MCF 10A (cell line): ENCODE data around the gene DYNAP. TPM values are rescaled to one million over a fixed set of nuclear protein-coding genes. Genes with fewer than 3 reads are reported as not detected.

Experiments used
- BruUV-seq: library from RNA; stranded (reverse); fragments of 400-500 nt; replicated peaks from 2 replicates; lab custom pipeline; 2021; lab: Mats Ljungman, UMichigan
- CTCF ChIA-PET: fragments of 300-600 bp; sonication (Branson Sonifier 250); formaldehyde crosslinking; extraction: SDS; loops from one replicate; lab custom pipeline; 2021; ENCODE audit warnings: antibody characterized with exemption, inconsistent platforms; lab: Yijun Ruan, JAX
- POLR2A ChIA-PET: fragments of 300-600, 350-650 bp; sonication (Branson Sonifier 250); formaldehyde crosslinking; extraction: SDS; loops from one replicate; lab custom pipeline; 2020; ENCODE audit warnings: antibody characterized with exemption, inconsistent platforms; lab: Yijun Ruan, JAX
- DNase-seq: peaks from one replicate; pipeline ENCODE4 v3.0.0-alpha.2; 2018; ENCODE audit not compliant: unreplicated experiment
- H3K27ac Mint-ChIP-seq: one replicate; pipeline ENCODE4 v1.8.0; 2022; ENCODE audit warnings: mild to moderate bottlenecking, low read depth, mixed read lengths; ENCODE audit not compliant: unreplicated experiment
- H3K27me3 Mint-ChIP-seq: one replicate; pipeline ENCODE4 v1.8.0; 2022; ENCODE audit warnings: mixed read lengths; ENCODE audit not compliant: insufficient read depth, unreplicated experiment
- H3K36me3 Mint-ChIP-seq: one replicate; pipeline ENCODE4 v1.8.0; 2022; ENCODE audit warnings: mild to moderate bottlenecking, moderate library complexity, mixed read lengths; ENCODE audit not compliant: insufficient read depth, unreplicated experiment
- H3K4me1 Mint-ChIP-seq: one replicate; pipeline ENCODE4 v1.8.0; 2022; ENCODE audit warnings: mixed read lengths; ENCODE audit not compliant: insufficient read depth, unreplicated experiment
- H3K4me3 Mint-ChIP-seq: one replicate; pipeline ENCODE4 v1.8.0; 2022; ENCODE audit warnings: mild to moderate bottlenecking, moderate library complexity, mixed read lengths; ENCODE audit not compliant: unreplicated experiment
- H3K9me3 Mint-ChIP-seq: one replicate; pipeline ENCODE4 v1.8.0; 2022; ENCODE audit warnings: mixed read lengths; ENCODE audit not compliant: unreplicated experiment
- intact Hi-C: fragments of 100-400 bp; cut with micrococcal nuclease; formaldehyde crosslinking; loops from 2 replicates; pipeline ENCODE4 v1.14.1; 2022
- total RNA-seq: library from RNA; stranded (reverse); gene quantifications from 2 replicates; pipeline ENCODE4 v1.2.3, GENCODE V29; 2022
- TF ChIP-seq, protein P1 (sequence below): fragments of 200-600 bp; IDR thresholded peaks from one replicate; pipeline ENCODE4 v1.8.0; 2022; ENCODE audit warnings: antibody characterized with exemption, mild to moderate bottlenecking; ENCODE audit not compliant: unreplicated experiment

Gene DYNAP
- total RNA-seq, 1 experiment from 2014 or later, result 0.86 TPM

DNA sequence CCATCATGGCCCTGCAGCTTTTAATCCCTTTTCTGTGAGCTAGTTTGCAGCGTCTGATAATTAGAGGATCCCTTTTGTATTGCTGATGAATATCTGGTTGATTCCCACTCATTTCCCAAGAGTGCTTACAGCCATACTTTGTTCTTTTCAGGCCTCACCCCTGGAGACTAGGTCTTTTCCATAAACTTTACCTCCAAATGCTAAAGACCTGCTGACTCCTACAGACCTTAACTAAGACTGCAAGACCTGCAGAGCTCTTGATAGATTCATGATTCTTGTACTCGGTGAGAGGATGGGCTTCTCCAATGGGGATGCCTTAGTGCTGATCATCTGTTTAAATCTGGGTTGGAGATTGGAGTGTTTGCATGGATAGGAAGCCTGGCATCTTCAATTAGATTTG is 33.1 kb upstream of the DYNAP start:
- DNase-seq, result no peak
- no peak overlapping the region for H3K27ac Mint-ChIP-seq
- POLR2A ChIA-PET, result no interaction called here
- H3K9me3 Mint-ChIP-seq, result no peaks in the 10 kb centered on the region
- no peaks in the 10 kb centered on the region for H3K4me1 Mint-ChIP-seq
- TF ChIP-seq, protein P1, sequence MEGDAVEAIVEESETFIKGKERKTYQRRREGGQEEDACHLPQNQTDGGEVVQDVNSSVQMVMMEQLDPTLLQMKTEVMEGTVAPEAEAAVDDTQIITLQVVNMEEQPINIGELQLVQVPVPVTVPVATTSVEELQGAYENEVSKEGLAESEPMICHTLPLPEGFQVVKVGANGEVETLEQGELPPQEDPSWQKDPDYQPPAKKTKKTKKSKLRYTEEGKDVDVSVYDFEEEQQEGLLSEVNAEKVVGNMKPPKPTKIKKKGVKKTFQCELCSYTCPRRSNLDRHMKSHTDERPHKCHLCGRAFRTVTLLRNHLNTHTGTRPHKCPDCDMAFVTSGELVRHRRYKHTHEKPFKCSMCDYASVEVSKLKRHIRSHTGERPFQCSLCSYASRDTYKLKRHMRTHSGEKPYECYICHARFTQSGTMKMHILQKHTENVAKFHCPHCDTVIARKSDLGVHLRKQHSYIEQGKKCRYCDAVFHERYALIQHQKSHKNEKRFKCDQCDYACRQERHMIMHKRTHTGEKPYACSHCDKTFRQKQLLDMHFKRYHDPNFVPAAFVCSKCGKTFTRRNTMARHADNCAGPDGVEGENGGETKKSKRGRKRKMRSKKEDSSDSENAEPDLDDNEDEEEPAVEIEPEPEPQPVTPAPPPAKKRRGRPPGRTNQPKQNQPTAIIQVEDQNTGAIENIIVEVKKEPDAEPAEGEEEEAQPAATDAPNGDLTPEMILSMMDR, result no peak
- H3K36me3 Mint-ChIP-seq, result no peaks in the 10 kb centered on the region
- CTCF ChIA-PET, result interaction anchor here (0.6 to 4.0 kb wide), 10 partner anchors 19 to 467 kb away, joined by 3 to 49 read pairs (median 6); no protein-coding TSS in a partner anchor
- no TSS peak for BruUV-seq
- intact Hi-C loops, result loop anchor here (2.0 kb wide), 2 partner anchors 113 to 425 kb away; no protein-coding TSS in a partner anchor
- no peak overlapping the region for H3K4me3 Mint-ChIP-seq
- H3K27me3 Mint-ChIP-seq, result no peaks in the 10 kb centered on the region

DNA sequence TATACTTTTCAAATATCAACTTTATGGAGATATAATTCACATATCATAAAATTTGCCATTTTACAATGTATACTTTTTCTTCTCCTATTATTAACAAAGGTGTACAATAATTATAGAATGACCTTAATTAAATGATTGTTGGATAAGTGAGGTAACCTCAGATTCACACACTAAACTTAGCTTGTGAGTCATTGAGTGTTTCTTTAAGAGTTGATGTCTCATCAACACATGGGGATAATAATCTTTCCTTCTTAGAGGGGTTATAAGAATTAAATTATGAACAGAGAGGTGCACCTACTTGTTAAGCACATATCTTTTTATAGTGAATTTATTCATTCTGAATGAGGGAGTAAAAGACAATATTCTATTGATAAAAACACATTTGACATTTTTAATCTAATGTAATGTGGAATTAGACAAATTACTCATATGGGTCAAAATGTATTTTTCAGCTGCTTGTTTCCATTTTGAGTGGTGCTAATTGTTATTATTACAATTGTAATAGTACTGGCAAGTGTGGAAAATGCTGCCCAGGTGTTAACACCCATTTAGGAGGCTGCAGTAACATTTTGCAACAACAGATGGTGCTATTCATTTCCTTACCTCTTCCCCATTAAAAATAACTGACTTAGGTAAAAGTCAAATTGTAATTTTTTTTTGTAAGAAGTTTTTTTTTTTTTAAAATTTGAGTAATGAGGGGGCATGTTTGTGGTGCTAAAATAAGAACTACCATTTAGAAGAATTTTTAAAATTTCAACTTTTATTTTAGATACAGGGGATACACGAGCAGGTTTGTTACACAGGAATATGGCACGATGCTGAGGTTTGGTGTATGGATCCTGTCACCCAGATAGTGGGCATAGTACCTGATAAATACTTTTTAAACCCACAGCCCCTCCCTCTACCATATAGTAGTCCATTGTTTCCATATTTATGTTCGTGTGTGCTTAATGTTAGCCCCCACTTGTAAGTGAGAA is 32.1 kb upstream of the DYNAP start:
- Mint-ChIP-seq H3K27ac (no peak overlapping the region), H3K36me3 (no peaks in the 10 kb centered on the region), H3K9me3 (no peaks in the 10 kb centered on the region), H3K4me3 (no peak overlapping the region), H3K4me1 (no peaks in the 10 kb centered on the region), H3K27me3 (no peaks in the 10 kb centered on the region)
- ChIA-PET CTCF (interaction anchor here (0.6 to 4.0 kb wide), 25 partner anchors 9 to 755 kb away, joined by 3 to 49 read pairs (median 4); no protein-coding TSS in a partner anchor), POLR2A (interaction anchor here (0.5 to 2.4 kb wide), 3 partner anchors 54 to 263 kb away, joined by 3 to 7 read pairs (median 3); no protein-coding TSS in a partner anchor)
- intact Hi-C loops, result loop anchor here (1.0 to 2.0 kb wide), 4 partner anchors 88 to 424 kb away; no protein-coding TSS in a partner anchor
- BruUV-seq, result no TSS peak
- TF ChIP-seq, protein P1, result peak; percentile 63
- DNase-seq, result peak; percentile 60

DNA sequence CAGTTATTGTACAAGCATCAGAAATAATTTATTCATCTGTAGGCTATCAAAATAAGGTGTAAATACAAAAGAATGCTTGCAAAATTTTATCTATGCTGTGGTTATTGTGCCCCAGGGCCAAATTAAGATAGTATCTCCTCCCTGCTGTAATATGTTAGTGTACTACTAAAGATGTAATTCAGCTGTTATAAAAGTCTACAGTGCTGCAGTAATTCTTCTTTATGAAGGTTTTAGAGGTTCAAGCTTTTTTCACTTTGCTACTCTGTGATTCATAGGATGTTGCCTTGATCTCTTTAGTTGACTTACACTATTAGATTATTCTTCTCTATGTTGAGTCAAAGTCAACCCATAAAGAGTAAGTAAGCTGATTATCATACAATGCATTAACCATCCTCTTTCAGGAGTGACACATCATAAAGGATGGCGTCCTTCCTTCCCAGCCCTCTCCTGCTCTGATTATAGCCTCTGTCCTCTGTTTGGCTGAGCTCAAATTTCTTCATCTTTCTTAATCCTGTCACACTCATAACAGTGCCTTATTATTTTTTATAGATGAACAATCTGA is 29.3 kb upstream of the DYNAP start:
- Mint-ChIP-seq H3K4me3 (no peak overlapping the region), H3K27me3 (no peaks in the 10 kb centered on the region), H3K4me1 (no peaks in the 10 kb centered on the region), H3K36me3 (no peaks in the 10 kb centered on the region), H3K9me3 (no peaks in the 10 kb centered on the region), H3K27ac (no peak overlapping the region)
- intact Hi-C loops, result no loop called here
- ChIA-PET POLR2A (no interaction called here), CTCF (interaction anchor here (0.8 to 1.8 kb wide), 9 partner anchors 34 to 118 kb away, joined by 3 to 11 read pairs (median 3); no protein-coding TSS in a partner anchor)
- BruUV-seq, result no TSS peak
- TF ChIP-seq, protein P1, result no peak
- no peak for DNase-seq

DNA sequence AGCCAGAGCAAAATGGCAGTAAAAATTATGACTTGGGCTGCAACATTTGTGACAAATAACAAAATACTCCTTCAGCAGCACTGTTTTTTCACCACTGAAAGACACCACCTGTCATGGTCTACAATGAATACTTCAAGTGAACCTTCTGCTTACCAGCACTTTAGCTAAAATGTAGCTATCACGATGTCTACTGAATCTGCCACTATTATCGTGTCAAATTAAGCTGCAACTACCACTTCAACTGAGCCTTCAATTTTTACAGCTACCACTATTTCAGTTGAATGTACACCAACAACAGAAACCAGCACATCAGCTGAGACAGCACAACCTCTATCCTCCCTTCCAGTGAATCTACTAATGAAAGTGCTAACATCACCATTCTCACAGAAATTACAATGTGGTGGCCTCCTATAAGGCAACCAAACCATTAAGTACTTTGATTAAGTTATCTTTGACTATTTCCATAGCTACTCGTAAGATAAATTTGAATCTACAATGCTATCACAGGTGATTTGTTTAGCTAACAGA is 10.8 kb upstream of the DYNAP start:
- Mint-ChIP-seq H3K27me3 (peaks cover 5% of the 10 kb centered on the region), H3K4me1 (no peaks in the 10 kb centered on the region), H3K9me3 (no peaks in the 10 kb centered on the region), H3K4me3 (no peak overlapping the region), H3K36me3 (no peaks in the 10 kb centered on the region), H3K27ac (no peak overlapping the region)
- no peak for DNase-seq
- intact Hi-C loops, result no loop called here
- TF ChIP-seq, protein P1, result no peak
- ChIA-PET POLR2A (no interaction called here), CTCF (no interaction called here)
- BruUV-seq, result no TSS peak
